T-helper 1 cell treated with Interleukin-12 subunit alpha and Interleukin-12 subunit beta and Interleukin-4 antibody, amounts not matched to agents 30 μg/mL and 1 μg/mL, for 36 hours (primary cell): ENCODE results near the gene SREBF2.
A peak's percentile ranks its signal among the peaks of the same experiment; 100 is the strongest.

ENCODE experiments used
- H3K27ac Mint-ChIP-seq: one replicate; pipeline ENCODE4 v1.8.0; 2021; ENCODE audit warnings: mild to moderate bottlenecking, mixed read lengths
- H3K27me3 Mint-ChIP-seq: one replicate; pipeline ENCODE4 v1.8.0; 2021; ENCODE audit warnings: low read depth, mixed read lengths
- H3K36me3 Mint-ChIP-seq: one replicate; pipeline ENCODE4 v1.8.0; 2021; ENCODE audit warnings: low read depth, mixed read lengths
- H3K4me1 Mint-ChIP-seq: one replicate; pipeline ENCODE4 v1.8.0; 2021; ENCODE audit warnings: low read depth, mixed read lengths
- H3K4me3 Mint-ChIP-seq: one replicate; pipeline ENCODE4 v1.8.0; 2021; ENCODE audit warnings: mild to moderate bottlenecking, moderate library complexity, mixed read lengths
- H3K9me3 Mint-ChIP-seq: one replicate; pipeline ENCODE4 v1.8.0; 2021; ENCODE audit warnings: mixed read lengths

Gene SREBF2

DNA sequence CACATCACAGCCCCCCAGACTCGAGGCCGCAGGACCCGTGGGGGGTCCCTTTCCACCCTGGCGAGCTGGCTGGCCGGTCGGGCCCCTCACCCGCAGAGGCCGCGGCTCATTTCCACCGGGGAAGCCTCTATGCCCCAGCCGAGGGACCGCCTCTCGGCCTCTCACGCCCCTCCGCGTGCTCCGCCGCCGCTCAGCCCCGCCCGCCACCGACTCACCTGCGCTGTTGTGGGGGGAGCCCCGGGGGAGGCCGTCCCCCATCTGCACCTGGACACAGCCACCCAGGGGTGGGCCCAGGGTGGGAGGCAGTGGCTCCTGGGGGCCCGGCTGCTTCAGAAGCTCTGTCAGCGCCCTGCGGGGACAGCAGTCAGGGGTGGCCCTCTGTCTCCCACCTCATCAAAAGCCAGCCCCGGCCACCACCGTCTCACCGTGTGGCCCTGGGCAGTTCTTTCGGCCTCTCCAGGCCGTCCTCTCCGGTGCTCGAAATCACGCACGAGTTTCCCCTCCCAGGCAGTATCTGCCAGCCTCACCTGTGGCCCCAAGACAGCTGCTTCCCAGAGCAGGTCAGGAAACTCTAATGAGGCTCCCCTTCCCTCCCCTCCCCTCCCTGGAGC lies 78.2 kb downstream of the SREBF2 start:
- Mint-ChIP-seq H3K27me3 (peaks cover 42% of the 10 kb centered on the region), H3K4me3 (no peak overlapping the region), H3K4me1 (peaks cover 27% of the 10 kb centered on the region), H3K9me3 (no peaks in the 10 kb centered on the region), H3K27ac (no peak overlapping the region), H3K36me3 (peaks cover 5% of the 10 kb centered on the region)

DNA sequence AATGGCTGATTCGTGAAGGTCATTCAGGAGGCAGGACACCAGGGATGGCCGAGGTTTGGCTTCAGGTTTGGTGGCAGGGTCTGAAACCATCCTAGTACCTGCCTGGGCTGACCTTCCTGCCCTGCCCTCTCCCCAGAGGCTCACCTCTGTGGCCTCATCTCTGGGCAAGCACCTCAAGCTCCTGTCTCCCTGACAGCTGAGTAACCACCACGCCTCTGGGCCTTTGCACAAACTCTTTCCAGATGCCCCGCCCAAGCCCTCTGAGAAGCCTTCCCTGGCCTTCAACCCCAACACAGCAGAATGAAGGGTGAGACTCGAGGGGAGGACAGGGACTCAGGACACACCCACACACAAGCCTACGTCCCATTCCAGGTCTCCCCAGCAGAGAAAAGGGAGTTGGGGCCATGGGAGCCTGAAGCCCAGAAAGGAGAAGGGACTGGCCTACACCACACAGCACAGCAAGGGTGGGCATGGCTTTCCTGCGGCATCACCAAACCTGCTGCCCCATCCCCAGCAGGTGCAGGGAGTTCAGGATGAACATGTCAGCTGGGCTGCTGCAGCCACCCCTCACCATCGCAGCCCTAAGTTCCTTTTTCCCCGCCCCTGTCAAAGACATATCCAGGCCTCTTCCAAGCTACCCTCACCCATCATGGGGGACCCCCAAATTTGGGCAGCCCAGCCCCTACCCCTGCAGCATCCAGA lies 79.6 kb downstream of the SREBF2 start:
- H3K4me1 Mint-ChIP-seq, result peaks cover 25% of the 10 kb centered on the region
- no peaks in the 10 kb centered on the region for H3K9me3 Mint-ChIP-seq
- peaks cover 5% of the 10 kb centered on the region for H3K36me3 Mint-ChIP-seq
- H3K27me3 Mint-ChIP-seq, result peaks cover 56% of the 10 kb centered on the region
- peak overlapping the region; percentile 10 for H3K4me3 Mint-ChIP-seq
- peak overlapping the region; percentile 29 for H3K27ac Mint-ChIP-seq

DNA sequence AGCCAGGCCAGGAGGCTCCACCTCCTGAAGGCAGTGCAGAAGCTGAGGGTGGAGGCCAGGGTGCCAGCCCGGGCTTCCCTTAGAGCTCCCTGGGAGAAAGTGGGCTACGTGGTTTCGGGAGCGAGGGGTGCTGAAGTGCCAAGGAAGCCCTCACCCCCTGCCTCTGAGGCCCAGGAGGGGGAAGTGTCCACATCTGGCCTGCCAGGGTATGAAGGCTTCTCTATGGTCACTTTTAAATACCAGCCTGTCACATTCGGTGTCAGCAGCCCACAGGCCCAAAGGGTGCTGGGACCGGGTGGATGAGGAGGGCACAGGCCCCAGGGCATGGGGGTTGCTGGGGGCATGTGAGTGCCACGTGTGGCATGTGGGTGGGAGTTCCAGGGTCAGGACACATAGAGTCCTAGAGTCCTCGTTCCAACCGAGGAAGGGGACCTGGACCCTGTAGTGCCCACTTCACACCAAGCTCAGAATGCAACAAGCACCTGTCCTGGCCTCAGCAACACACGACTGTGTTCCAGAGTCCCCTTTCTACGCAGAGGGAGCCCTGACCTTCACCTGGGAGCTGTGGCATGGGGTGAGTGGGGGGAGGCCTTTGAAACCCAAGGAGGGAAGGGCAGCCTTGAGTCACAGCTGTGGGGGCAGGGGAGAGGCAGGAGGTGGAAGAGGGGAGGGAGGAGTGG lies 80.3 kb downstream of the SREBF2 start:
- Mint-ChIP-seq H3K9me3 (no peaks in the 10 kb centered on the region), H3K4me1 (peaks cover 23% of the 10 kb centered on the region), H3K27ac (no peak overlapping the region), H3K36me3 (peaks cover 4% of the 10 kb centered on the region), H3K27me3 (peaks cover 60% of the 10 kb centered on the region), H3K4me3 (peak overlapping the region; percentile 62)

DNA sequence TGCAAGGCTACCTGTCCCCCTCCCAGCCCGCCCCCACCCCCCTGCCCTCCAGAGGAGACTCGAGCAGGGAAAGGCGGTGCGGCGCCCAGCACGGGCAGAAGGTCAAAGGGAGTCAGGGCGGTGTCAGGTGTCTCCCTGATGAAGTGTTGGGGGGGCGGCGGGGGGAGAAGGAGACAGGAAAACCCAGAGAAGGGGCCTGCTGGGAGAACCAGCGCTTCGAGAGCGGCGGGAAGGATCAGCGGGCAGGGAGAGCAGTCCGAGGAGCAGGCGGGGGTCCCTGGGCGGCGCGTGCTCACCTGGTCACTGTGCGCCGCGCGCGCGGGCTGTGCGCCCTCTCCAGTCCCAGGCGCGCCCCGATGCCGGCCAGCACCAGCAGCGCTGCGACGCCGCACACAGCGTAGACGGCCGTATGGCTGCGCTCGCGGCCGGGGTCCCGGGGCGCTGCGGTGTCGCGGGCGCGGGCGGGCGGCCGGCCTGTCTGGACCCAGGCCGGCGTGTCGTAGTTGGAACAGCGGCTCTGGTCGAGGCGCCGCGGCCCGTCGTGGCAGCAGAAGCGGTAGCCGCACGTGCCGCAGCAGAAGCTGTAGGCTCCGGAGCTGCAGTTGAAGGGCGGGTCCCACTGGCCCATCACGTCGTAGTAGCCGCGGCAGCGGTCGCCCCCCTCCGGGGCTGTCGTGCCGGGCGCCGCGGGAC lies 81.1 kb downstream of the SREBF2 start:
- H3K27me3 Mint-ChIP-seq, result peaks cover 60% of the 10 kb centered on the region
- peaks cover 18% of the 10 kb centered on the region for H3K4me1 Mint-ChIP-seq
- no peak overlapping the region for H3K27ac Mint-ChIP-seq
- no peak overlapping the region for H3K4me3 Mint-ChIP-seq
- H3K9me3 Mint-ChIP-seq, result no peaks in the 10 kb centered on the region
- H3K36me3 Mint-ChIP-seq, result peaks cover 2% of the 10 kb centered on the region

DNA sequence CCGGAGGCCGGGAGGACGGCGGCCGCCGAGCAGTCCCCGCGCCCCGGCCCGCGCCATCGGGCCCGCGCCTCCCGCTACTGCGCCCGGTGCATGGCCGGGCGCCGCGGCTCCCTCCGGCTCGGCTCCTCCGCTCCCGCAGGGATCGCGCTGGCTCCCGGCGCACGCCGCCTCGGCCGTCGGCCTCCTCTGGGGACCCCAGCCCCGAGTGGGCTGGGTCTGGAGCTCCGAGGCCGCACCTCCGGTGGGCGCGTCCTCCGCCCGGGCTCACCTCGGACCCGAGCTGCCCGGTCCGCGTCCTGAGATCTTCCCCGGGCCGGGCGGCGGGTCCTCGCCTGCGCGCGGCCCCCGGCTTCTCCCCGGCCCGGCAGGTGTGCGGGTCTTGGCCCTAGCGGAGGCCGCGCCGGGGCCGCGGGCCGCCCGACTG lies 81.7 kb downstream of the SREBF2 start:
- no peaks in the 10 kb centered on the region for H3K36me3 Mint-ChIP-seq
- no peak overlapping the region for H3K27ac Mint-ChIP-seq
- peaks cover 56% of the 10 kb centered on the region for H3K27me3 Mint-ChIP-seq
- peaks cover 19% of the 10 kb centered on the region for H3K4me1 Mint-ChIP-seq
- no peaks in the 10 kb centered on the region for H3K9me3 Mint-ChIP-seq
- no peak overlapping the region for H3K4me3 Mint-ChIP-seq

DNA sequence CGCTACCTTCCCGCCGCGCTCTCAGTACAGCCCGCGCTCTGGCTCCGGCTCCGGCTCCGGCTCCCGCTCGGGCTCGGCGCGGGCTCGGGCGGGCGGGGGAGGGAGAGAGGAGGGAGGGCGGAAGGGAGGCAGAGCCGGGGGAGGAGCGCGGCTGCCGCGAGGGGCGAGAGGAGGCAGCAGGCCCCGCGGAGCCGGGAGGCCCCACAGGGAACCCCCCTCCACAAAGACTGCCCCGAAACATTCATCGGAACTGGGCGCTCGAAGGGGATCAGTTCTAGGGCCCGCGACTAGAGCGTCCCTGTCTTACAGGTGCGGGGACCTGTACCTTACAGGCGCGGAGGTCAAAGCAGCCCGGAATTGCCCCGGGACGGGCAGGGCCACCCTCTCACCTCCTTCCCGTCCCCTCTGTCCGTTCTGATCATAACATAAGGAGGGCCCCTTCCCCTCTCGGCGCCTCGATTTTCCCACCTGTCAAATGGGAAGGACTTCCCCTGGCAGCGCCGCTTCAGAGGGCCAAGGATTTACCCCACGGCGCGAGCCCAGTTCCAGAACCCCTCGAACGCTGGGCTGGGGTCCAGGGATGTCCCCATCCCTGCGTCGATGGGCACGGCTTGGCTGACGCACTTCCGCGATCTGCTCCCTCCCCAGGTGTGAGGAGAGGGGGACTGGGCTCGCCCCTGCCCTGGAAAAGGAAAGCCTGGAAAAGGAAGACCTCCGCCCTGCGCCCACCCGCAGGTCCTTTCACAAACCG lies 82.3 kb downstream of the SREBF2 start, which contains the start of gene SHISA8:
Gene SHISA8 (minus strand): TSS at position 40 of the 751 bp plus-strand sequence. CDS start 407 bp downstream, outside the sequence.
- Mint-ChIP-seq H3K4me3 (peak within 1 kb of the TSS; percentile 10), H3K9me3 (no peaks in the 10 kb centered on the region), H3K27me3 (peaks cover 56% of the 10 kb centered on the region), H3K4me1 (peaks cover 19% of the 10 kb centered on the region), H3K27ac (no peak within 1 kb of the TSS), H3K36me3 (no peaks in the 10 kb centered on the region)

DNA sequence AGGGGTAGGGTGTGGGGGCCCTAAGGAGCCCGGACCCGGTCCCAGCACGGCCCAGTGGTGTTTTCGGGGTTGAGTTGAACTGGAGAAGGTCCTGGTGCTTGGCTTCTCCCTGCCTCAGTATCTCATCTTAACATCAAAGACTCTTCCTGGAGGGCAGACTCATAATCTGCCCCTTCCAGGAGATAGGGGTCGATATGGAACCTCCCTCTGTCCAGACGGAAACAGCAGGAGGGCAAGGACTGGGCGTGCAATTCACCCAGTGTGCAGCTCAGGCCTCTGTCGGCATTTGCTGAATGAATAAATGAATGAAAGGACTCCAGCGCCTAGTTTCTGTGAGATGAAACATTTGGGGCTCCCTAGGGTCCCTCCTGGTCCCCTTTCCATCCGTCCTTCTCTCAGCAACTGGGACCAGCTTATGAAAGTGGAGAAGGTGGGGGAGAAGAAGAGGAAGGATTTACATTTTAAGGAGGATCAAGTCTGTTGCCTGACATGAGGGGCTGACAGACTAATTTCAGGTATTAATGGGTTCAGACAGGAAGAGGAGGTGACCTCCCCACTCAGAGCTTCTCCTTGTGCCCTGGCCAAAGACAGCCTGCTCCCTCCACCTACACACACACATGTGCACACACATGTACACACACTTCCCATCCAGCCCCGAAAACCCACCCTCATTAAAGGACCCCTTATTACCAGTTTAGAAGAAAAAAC lies 83.0 kb downstream of the SREBF2 start:
- peak overlapping the region; percentile 10 for H3K4me3 Mint-ChIP-seq
- H3K36me3 Mint-ChIP-seq, result no peaks in the 10 kb centered on the region
- peaks cover 19% of the 10 kb centered on the region for H3K4me1 Mint-ChIP-seq
- peaks cover 56% of the 10 kb centered on the region for H3K27me3 Mint-ChIP-seq
- H3K9me3 Mint-ChIP-seq, result no peaks in the 10 kb centered on the region
- no peak overlapping the region for H3K27ac Mint-ChIP-seq

DNA sequence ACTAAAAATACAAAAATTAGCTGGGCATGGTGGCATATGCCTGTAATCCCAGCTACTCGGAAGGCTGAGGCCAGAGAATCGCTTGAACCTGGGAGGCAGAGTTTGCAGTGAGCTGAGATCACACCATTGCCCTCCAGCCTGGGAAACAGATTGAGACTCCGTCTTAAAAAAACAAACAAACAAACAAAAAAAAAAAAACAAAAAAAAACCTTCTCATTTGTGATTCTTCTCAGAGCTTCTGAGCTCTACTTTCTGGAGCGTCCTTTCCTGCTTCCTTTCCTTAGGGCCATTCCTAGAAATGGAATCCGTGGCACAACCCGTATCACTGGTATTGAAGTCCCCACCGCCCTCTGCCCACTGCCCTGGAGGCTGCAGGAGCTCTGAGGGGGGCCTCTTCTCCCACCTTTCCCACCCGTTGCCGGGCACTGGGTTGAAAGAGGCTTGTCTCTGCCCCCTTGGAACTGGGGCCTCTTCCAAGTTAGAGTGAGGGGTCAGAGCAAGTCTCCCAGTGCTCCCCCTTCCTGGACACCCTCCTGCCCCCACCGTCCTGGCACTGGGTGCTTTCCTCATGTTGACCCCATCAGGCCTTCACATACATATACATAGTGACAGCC lies 83.9 kb downstream of the SREBF2 start:
- no peaks in the 10 kb centered on the region for H3K36me3 Mint-ChIP-seq
- no peaks in the 10 kb centered on the region for H3K9me3 Mint-ChIP-seq
- H3K27me3 Mint-ChIP-seq, result peaks cover 48% of the 10 kb centered on the region
- H3K4me3 Mint-ChIP-seq, result no peak overlapping the region
- peaks cover 14% of the 10 kb centered on the region for H3K4me1 Mint-ChIP-seq
- H3K27ac Mint-ChIP-seq, result no peak overlapping the region

DNA sequence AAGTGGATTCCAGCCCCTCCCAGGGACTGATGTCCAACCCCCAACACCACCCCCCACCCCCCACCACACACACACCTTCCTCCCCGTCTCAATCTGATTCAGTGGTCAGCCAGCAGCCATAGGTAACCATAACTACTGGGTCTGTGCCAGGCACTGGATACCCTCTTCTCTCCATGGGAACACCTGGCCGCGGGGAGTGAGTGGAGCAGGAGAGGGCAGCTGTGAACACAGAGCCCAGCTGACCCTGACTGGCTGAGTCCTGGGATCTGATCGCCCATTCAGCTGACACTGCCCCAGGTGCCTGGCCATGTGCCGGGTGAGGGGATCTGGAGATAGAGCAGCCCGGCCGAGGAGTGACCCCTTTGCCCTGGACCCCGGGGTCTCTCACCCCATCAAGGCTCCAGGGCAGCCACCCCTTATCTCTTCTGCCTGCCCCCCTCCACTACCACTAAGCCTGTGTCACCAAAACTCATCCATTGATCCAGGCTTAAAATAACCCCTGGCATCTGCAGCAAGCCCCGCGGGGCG lies 84.5 kb downstream of the SREBF2 start:
- Mint-ChIP-seq H3K36me3 (no peaks in the 10 kb centered on the region), H3K4me1 (peaks cover 14% of the 10 kb centered on the region), H3K27ac (no peak overlapping the region), H3K27me3 (peaks cover 42% of the 10 kb centered on the region), H3K9me3 (no peaks in the 10 kb centered on the region), H3K4me3 (no peak overlapping the region)

DNA sequence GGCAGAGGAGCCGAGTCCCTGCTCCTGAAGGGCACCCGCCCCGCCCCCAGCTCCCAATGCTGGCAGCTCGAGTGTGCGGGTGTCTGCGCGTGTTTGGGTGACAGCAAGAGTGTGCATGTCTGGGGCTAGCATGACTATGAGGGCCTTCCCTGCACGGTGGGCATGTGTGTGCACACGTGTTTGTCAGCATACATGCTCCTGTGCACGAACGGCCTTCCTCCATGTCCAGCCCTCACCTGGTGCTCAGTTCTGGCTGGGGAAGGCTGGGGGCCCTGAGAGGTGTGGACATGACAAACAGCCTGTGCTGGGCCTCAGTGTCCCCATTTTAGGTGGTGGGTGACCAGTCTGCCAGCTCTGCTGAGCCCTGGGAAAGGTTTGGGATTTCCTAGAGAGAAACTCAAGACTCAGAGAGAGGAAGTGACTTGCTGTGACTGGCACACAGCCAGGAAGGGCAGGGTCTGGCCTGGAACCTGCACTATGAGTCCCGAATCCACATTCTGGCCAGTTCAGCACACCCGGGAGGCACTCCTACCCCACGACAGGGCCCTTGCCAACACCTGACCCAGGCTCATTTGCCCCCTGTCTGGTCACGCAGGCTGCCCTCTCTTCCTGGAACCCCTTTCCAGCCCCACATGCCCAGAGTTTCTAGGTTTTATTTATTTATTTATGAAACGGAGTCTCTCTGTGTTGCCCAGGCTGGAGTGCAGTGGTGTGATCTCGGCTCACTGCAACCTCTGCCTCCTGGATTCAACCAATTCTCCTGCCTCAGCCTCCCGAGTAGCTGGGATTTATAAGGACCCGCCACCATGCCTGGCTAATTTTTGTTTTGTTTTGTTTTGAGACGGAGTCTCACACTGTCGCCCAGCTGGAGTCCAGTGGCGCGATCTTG lies 85.2 kb downstream of the SREBF2 start:
- Mint-ChIP-seq H3K27ac (no peak overlapping the region), H3K4me3 (no peak overlapping the region), H3K36me3 (no peaks in the 10 kb centered on the region)

DNA sequence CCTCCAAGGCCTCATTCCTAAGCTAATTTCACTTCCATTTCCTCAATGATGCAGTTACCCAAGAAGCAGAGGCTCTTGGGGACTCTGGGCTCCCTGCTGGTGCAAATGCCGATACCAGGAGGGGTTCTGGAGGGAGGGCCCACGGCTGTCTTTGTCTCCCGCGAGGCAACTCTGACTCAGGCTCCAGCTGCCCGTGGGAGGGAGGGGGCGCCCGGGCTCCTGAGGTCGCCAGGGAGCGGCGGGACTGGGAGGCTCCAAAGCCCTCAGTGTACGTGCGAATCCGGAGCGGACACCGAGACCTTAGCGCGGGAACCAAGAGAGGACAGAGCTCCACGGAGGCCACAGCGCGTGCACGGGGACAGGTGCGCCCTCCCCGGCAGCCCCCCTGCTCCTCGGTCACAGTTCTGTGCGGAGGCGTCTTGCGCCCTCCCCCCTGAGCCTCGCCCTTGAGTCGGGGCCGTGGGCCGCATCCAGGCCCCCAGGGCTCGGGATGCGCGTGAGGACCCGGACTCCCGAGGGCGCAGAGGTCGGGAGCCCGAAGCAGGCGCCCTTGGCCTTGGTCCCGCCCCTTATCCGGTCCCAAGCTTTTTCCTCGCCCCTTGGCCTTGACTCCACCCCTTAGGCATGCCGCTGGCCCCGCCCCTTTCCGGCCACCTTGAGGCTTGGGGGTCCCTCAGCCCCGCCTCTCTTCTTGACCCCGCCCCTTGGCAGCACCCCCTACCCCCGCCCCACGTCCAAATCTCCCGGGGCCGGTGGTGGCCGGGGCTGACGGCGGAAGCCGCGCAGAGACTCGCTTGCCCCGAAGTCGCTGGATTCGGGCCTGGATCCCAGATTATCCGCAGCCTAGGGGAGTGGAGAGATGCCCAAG lies 86.7 kb downstream of the SREBF2 start:
- Mint-ChIP-seq H3K9me3 (no peaks in the 10 kb centered on the region), H3K36me3 (no peaks in the 10 kb centered on the region), H3K27ac (no peak overlapping the region), H3K4me1 (peaks cover 13% of the 10 kb centered on the region), H3K27me3 (peaks cover 31% of the 10 kb centered on the region), H3K4me3 (peak overlapping the region; percentile 51)

More for the DNA sequence above, 85.2 kb downstream of the SREBF2 start:
- H3K4me1 Mint-ChIP-seq, result peaks cover 14% of the 10 kb centered on the region
- H3K27me3 Mint-ChIP-seq, result peaks cover 35% of the 10 kb centered on the region
- H3K9me3 Mint-ChIP-seq, result no peaks in the 10 kb centered on the region
